ENCODE results near the gene SLIT3. TPM values are rescaled to one million over a fixed set of nuclear protein-coding genes. Genes with fewer than 3 reads are reported as not detected.

Gene SLIT3
- total and polyA plus RNA-seq, 9 of the 15 experiments (the other 6 are each of a cell fraction or from before 2014, with no cell fraction given): 0.01 to 0.04 TPM; not detected in 7

- ChIA-PET CTCF (ENCODE audit: low intra/inter-chr PET ratio) (no interaction called here), POLR2A (no interaction called here)
- intact Hi-C loops (cut with micrococcal nuclease) (no loop called here), in situ Hi-C loops (cut with MboI) (no loop called here)
- H3K27ac ChIP-seq (ENCODE audit: extremely low read depth, low read depth, low read length): no peak overlapping the region
- no peak overlapping the region for H3K4me2 ChIP-seq (ENCODE audit: insufficient read depth, low read length)
- no peak overlapping the region for H3K9ac ChIP-seq (ENCODE audit: insufficient read depth in 1 of 2, low read depth in 2 of 2, low read length in 2 of 2)
- TF ChIP-seq AFF4 (CRISPR knock-in tag; IDR thresholded peaks at IDR 0.05) (no peak), NKRF (IDR thresholded peaks at IDR 0.05; ENCODE audit: borderline replicate concordance) (no peak), MYNN (IDR thresholded peaks at IDR 0.05) (no peak), MYNN (CRISPR knock-in tag; IDR thresholded peaks at IDR 0.05) (no peak), PTTG1 (tag; IDR thresholded peaks at IDR 0.05; ENCODE audit: low read depth) (no peak), NFXL1 (CRISPR knock-in tag; IDR thresholded peaks at IDR 0.05) (no peak), TGIF2 (CRISPR knock-in tag; IDR thresholded peaks at IDR 0.05) (no peak)
- H3K27me3 ChIP-seq (ENCODE audit: control insufficient read depth in 2 of 2, insufficient read depth in 2 of 2, low read length in 2 of 2): peaks cover 27 to 68% of the 10 kb centered on the region in 2 experiments
- H3K36me3 ChIP-seq (ENCODE audit: control insufficient read depth, insufficient read depth, low read length): no peaks in the 10 kb centered on the region
- DNase-seq (ENCODE audit: extremely low read depth in 1 of 4, low spot score in 3 of 4): no peak
- H4K20me1 ChIP-seq (replicated peaks; ENCODE audit: control insufficient read depth, insufficient read depth, low read length): no peaks in the 10 kb centered on the region
- BruUV-seq (replicated peaks): no TSS peak
- 2% methylated on average over 9 of the region's 9 CpGs for WGBS (ENCODE audit: insufficient coverage, low coverage, missing lambda C conversion rate)
- H3K79me2 ChIP-seq (ENCODE audit: control insufficient read depth, insufficient read depth, low read length): no peaks in the 10 kb centered on the region
- no peaks in the 10 kb centered on the region for H3K4me1 ChIP-seq (replicated peaks in 1 of 2; ENCODE audit: control insufficient read depth in 2 of 2, insufficient read depth in 2 of 2, low read length in 2 of 2)
- FAIRE-seq: no peak
- no peak overlapping the region for H2AFZ ChIP-seq (ENCODE audit: low read depth, low read length)
- H3K9me1 ChIP-seq (ENCODE audit: control insufficient read depth, insufficient read depth, low read length): no peaks in the 10 kb centered on the region
- no peaks in the 10 kb centered on the region for H3K9me3 ChIP-seq (replicated peaks; ENCODE audit: control insufficient read depth, insufficient read depth, low read depth, low read length)
- no peak overlapping the region for H3K4me3 ChIP-seq
- no peak for ATAC-seq
These were observed 458.3 kb downstream of the SLIT3 start for GRCh38 chr5:168842571-168843205.
